ENCODE measurements around the gene TSPAN18.

TSPAN18 gene

DNA sequence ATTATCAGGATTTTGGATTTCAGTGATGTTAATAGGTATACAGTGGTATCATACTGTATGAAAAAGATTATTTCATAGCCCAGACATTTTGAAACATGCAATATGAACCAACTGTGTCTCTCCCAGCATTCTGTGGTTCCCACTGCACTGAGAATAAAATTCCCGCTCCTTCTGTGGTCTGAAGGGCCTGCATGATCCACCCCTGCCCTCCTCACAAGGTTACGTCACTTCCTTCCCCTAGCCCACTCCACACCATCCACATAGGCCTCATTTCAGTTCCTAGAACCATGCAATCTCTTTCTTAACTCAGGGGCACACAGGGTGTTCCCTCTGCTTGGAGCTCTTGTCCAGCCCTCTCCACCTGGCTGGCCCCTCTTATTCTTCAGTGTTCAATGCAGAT, 103.1 kb downstream of the TSPAN18 start:
- no peak for DNase-seq

DNA sequence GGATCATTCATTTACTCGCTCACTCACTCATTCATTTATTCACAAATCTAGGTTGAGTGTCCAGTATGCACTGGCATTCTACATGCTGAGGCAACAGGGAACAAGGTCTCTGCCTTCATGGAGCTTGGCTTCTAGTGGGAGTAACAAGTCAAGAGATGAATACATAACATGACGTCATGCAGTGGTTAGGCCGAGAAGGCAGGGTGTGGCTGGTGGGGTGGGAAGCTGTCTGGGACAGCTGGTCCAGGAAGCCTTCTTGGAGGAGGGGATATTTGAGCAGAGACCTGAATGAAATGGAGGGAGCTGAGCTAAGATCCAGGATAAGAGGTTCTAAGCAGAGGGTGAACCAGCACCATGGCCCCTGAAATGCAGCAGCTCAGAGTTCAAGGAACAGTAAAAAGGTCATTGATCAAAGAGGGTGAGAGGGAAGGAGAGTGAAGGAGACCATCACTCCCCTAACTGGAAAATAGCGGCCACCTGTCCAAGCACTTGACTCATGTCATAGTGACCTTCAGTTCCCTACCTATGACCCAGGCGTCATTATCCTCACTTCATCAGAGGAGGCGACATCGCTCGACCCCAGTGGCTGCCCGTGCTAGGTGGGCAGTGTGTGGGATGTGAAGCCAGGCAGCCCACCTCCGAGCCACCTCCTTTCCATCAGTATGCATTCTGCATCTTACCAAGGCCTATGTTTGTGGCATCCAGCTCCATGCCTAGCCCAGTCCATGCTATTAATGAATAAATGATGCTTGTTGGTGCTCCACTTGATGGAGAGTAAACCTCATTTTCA, 105.0 kb downstream of the TSPAN18 start:
- DNase-seq, result no peak

GRCh38 chr11:44832452-44832851, 105.7 kb downstream of the TSPAN18 start:
- no peak for DNase-seq

GRCh38 chr11:44833221-44833876, 106.6 kb downstream of the TSPAN18 start:
- DNase-seq, result no peak

DNA sequence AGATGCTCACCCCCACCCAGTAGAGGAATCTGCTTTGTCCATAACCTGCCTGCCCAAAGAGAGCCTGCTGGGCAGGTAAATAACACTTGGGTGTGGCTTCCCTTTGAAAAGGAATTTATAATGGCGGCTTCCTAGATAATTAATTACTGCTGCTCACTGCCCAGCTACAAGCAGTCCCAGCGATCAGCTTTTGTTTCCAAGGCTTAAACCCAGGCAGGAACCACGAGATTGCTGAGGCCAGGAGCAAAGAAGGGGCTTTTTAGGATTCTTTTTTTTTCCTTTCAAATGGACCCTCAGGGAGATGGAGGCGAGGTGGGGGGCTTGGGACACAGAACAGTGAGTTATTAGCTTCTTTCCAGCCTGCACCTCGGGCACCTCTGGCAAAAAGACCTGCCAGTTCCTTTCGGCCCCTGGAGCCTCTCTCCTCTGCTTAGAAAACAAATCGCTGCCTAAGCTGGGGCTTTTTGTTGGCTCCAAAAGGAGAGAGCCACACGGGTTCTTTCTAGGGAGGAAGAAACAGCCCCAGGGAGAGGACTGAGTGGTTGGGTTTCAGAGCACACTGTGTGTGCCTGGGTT, 107.2 kb downstream of the TSPAN18 start:
- DNase-seq, result no peak

DNA sequence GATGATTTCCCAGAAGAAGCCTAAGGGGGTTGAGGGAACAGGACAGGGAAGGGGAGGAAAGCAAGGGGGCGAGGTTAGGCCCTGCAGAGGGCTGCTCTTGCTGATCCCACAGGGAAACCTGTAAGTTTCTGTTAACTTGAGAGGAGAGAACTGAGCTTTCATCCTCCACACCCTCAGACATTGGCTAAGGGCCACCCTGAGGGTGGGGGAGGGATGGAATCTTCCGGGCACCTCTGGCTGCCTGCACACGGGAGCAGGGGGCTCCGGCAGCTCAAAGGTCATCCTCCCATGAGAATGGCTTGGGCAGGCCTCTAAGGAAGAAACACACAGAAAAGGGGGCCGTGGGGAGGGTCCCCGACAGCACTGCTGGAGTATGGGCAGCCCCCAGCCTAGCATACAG, 108.1 kb downstream of the TSPAN18 start:
- DNase-seq, result no peak

DNA sequence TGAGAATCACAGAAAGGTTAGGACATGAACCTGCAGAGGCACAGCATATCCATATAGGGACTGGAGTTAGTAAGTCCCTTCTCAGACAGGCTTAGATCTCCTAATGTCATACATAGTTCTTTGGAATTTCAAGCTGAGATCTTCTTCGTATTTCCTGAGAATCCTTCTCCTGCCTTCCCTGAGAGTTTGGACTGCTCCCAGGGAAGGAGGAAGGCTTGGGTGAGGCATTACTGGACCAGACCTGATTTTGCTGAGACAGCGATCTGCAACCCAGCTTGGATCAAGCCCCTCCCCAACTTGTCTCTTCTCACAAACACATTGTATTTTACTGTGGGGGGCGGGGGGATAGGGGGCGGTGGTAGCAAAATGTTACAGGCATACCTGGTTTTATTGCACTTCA, 108.5 kb downstream of the TSPAN18 start:
- no peak for DNase-seq

DNA sequence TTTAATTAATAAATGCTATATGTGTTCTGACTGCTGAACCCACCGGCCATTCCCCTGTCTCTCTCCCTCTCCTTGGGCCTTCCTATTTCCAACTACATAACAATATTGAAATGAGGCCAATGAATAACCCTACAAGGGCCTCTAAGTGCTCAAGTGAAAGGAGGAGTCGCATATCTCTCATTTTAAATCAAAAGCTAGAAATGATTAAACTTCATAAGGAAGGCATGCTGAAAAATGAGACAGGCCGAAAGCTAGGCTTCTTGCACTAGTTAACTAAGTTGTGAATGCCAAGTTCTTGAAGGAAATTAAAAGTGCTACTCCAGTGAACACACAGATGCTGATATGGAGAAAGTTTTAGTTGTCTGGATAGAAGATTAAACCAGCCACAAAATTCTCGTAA, 109.2 kb downstream of the TSPAN18 start:
- no peak for DNase-seq

GRCh38 chr11:44837661-44838060, 110.9 kb downstream of the TSPAN18 start:
- no peak for DNase-seq

GRCh38 chr11:44839458-44840084, 112.8 kb downstream of the TSPAN18 start:
- no peak for DNase-seq

- no peak for DNase-seq
These were observed 113.3 kb downstream of the TSPAN18 start for GRCh38 chr11:44840085-44840478.

GRCh38 chr11:44840521-44841251, 113.9 kb downstream of the TSPAN18 start:
- DNase-seq, result no peak

- no peak for DNase-seq
These were observed 115.5 kb downstream of the TSPAN18 start for GRCh38 chr11:44842220-44842619.

DNA sequence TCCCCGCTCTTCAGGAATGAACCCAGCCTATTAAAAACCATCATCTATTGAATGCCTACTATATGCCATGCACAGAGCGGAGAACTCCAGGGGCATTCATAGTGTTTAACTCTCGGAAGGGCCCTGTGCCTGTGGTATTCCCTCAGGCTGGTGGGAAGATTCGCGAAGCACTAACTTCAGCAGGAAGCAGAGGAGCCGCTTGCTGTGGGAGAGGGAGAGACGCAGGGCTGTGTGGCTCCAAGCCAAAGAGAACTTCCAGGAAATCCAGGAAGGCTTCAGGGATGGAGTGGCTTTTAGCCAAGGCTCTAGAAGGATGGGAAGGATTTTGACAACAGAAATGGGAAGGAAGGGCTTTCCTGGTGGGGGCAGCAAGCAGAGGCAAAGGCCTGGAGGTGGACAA, 120.1 kb downstream of the TSPAN18 start:
- no peak for DNase-seq

GRCh38 chr11:44847316-44847715, 120.6 kb downstream of the TSPAN18 start:
- DNase-seq, result no peak

- DNase-seq, result no peak
These were observed 121.6 kb downstream of the TSPAN18 start for GRCh38 chr11:44848203-44848962.

DNA sequence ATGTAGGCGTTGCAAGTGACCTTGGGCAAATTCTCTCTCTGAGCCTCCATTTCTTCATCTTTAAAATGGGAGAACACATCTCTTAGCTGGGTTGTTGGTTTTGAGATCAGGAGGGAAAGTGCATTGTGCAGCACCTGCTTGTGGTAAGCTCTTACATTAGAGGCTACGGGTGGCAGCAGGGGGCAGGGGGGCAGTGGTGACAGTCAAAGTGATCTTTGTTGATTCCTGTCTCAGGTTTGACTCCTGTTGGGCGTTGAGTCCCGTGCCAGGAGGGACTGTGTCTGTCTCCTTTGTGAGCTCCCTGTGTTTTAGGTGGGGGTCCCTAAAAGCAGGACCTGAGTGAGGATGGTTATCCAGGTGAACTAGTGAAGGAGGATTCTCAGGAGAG, 122.2 kb downstream of the TSPAN18 start:
- no peak for DNase-seq

GRCh38 chr11:44849424-44849823, 122.7 kb downstream of the TSPAN18 start:
- DNase-seq, result no peak

- no peak for DNase-seq
These were observed 123.2 kb downstream of the TSPAN18 start for GRCh38 chr11:44849922-44850321.

- DNase-seq, result no peak
These were observed 124.7 kb downstream of the TSPAN18 start for GRCh38 chr11:44851496-44851895.

- no peak for DNase-seq
These were observed 125.5 kb downstream of the TSPAN18 start for GRCh38 chr11:44852159-44852747.

DNA sequence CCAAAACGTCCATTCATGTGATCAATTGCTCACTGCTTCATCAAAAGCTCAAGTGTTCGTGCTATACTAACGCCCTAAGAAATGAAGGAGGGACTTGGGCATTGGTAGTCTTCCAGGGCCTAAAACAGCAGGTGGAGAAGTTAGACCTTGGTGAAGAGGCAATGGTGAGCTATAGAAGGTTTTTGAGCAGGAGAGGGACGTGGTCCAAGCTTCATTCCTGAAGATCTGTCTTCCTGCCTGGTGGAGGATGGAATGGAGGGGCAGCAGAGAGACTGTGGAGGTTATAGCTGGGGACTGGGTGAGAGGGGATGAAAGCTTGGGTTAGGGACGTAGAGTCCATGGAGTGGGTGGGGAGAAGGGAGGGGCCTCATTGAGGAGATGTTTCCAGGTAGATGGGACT, 126.2 kb downstream of the TSPAN18 start:
- DNase-seq, result no peak
